Left colon (tissue), 2 donors: Measurements from ENCODE around the gene SHPK. TPM values are rescaled to one million over a fixed set of nuclear protein-coding genes. Genes with fewer than 3 reads are reported as not detected.

Experiments used
- ATAC-seq: fragments of 200-7000 bp; cut with Tn5 transposase; one replicate; pipeline ENCODE4 v1.9.1; 2020; ENCODE audit warnings: mild to moderate bottlenecking, moderate library complexity
- DNase-seq, 2 donors: peaks; one replicate each; pipeline ENCODE4 v3.0.0-alpha.2; 2020
- intact Hi-C, 2 donors: fragments of 100-400 bp; cut with DNase I in 1 of 2; cut with micrococcal nuclease in 1 of 2; formaldehyde crosslinking; loops; one replicate each; pipeline versions ENCODE4 v1.11.2 to v1.14.0; 2022; cut with DNase I, micrococcal nuclease
- total RNA-seq, 2 donors: library from RNA; stranded (reverse); fragmentation: NEBNext Ultra II Directional; extraction: Animal tissue kit (Norgen Biotek cat#: 25700); gene quantifications; one replicate each; pipeline ENCODE4 v1.2.1, GENCODE V29; 2021
- donor health status: DM: no; HTN: no; CAD: no.
- donor health status: DM: yes; HTN: yes; CAD: no.

Gene SHPK
- total RNA-seq, 2 donors from 2014 or later = 19.1 to 19.6 TPM

DNA sequence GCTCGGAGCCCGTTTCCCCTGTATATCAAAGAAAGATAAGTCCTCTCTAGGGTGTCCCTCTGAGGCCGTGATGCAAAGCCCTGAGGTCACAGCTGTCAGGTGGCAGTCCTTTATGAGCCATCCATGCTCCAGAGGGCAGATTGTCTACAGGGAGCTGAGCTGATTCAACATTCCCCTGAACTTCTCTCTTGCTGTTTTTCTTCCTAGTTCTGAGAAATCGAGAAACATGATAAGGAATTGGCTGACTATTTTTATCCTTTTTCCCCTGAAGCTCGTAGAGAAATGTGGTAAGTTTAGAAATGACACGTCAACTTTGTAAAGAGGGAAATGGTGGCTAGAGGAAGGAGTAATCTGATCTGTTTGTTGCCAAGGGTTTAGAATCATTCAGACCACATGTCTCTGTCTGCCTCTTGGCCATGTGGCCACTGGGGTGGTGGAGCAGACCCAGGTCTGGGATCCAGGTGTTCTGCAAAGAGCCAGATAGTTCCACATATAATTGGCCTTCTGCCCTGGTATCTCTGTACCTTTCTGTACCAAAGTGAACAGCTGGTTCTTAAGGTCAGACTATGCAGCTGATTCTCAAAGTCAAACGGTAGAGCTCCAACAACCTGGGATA, 4.0 kb upstream of the SHPK start:
- intact Hi-C loops = no loop called here
- DNase-seq = no peak
- ATAC-seq = no peak

DNA sequence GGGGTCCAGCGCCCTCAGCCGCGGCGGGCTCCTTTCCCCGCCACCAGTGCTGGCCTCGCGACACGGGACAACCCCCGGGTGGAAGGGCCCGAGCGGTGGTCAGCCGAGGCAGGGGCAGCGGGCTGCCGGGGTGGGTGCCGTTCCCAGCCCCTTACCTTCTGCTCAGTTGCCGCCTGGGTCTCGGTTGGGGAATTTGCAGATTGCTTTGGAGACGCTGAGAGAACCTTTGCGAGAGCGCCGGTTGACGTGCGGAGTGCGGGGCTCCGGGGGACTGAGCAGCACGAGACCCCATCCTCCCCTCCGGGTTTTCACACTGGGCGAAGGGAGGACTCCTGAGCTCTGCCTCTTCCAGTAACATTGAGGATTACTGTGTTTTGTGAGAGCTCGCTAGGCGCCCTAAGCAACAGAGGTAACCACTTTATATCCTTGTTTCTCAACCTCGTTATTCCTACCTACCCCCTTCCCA, 891 bp upstream of the SHPK start:
- no peak for ATAC-seq
- intact Hi-C loops = no loop called here
- no peak for DNase-seq

DNA sequence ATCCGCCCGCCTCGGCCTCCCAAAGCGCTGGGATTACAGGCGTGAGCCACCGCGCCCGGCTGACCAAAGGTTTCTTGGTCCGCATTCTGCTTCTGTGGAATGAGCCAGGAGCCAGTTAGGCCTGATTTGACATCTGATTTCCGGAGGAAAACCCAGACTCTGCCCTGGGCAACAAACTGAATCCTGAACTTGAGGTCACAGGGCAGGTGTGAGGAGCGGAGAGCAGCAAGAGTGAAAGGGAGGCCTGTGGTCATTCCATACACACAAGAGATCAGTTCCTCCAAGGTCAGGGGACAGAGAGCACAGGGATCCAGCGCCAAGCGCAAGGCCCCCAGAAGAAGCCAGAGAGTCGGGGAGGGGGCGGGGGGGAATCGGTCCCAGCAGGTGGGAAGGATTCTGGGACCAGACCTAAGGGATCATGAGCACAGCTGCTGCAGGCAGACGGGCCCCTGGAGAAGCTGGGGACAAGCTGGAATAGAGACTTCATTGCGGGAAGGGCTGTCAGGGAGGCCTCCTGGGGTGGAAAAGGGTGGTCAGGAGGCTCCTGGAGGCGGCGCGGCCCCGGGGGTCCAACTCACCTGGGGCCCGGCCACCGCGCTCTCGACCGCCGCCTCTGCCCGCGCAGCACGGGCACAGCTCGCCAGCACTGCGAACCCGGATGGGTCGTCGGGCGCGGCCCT, 436 bp downstream of the SHPK start:
- DNase-seq (peak; percentile 44 to 56), ATAC-seq (peak; percentile 56)
- intact Hi-C loops = no loop called here

DNA sequence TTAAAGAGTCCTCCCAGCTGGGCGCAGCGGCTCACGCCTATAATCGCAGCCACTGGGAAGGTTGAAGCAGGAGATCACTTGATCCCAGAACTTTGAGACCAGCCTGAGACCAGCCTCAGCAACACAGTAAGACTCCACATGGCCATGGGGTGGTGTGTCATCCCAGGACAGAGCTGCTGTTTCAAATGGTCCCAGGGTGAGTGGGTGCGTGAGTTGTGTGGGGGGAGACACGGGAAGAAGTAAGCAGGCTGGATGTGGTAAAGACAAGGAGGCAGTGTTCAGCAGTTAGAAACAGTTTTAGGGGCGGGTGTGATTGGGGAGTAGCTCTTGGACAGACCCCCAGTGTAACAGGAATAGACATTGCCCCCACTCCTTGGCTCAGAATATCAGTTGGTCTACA, 3.8 kb downstream of the SHPK start:
- ATAC-seq (no peak), DNase-seq (no peak)
- intact Hi-C loops = no loop called here

DNA sequence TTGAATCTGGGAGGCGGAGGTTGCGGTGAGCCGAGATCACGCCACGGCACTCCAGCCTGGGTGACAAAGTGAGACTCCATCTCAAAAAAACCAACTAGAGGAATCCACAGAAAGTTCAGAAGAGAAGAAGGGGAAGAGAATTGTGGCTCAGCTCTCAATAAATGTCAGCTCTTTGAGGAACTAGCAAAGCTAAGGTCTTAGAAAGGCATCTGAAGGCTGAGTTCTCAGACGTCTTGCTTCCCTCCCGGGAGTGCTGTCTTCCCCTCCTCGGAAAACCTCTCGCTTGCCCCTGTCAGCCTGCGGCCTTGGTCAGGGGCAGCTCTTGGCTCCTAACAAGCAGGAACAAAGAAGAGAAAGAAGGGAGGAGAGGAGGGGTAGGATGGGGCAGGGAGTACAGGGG, 5.3 kb downstream of the SHPK start:
- no peak for DNase-seq
- intact Hi-C loops = no loop called here
- ATAC-seq = no peak

DNA sequence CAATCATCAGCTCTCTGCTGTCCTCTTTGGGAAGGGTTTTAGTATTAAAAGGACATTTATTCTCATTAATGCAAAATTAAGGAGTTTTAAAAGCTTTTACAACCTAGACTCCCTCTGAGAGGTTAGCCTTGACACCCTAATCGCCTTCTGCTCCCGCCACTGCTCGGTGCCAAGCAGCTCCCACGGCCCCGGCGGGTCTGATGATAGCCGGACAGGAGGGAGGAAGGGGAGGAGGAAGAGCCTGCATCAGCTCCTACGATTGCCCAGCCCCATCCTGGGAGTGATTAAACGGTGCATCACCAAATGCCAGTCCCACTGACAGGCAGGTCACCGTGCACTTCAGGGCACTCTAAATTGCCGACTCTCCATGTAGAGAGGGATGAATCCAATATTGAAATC, 8.3 kb downstream of the SHPK start:
- ATAC-seq = no peak
- intact Hi-C loops = no loop called here
- no peak for DNase-seq

DNA sequence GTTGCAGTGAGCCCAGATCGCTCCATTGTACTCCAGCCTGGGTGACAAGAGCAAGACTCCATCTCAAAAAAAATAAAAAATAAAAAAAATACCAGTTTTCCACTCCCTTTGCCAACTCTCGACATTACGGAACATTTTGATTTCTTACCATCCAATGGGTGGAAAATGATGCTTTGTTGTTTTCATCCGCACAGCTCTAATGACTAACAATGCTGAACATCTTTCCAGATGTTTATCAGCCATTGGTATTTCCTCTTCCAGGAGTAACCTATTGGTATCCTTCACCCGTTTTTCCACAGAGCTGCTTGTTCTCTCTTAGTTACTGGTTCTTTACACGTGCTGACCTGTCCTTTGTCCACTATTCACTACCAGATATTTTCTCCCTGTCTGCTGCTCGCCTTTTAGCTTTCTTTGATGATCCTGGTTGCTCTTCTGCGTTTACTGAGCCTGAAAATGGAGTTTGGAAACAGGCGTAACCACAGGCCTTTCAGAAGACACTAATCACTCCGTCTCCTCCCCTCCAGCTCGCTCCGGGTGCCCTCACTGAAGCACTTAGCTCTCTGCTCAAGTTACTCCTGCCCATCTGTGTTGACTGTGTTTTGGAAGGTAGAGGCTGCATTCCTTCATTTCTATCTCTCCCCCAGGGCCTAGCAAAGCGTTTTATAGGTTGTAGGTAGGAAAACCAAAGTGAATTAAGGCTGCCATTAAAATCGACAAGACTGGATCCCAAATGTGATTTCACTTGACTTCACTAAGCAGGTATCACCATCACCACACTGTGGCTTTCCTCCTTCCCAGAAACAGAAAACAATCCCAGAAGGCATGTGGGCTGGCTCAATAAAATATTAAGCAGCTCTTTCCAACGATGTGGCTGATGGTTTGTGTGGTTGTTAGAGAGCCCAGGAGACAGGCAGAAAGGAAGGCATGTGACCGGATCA, 8.9 kb downstream of the SHPK start:
- DNase-seq (no peak), ATAC-seq (no peak)
- intact Hi-C loops = no loop called here

DNA sequence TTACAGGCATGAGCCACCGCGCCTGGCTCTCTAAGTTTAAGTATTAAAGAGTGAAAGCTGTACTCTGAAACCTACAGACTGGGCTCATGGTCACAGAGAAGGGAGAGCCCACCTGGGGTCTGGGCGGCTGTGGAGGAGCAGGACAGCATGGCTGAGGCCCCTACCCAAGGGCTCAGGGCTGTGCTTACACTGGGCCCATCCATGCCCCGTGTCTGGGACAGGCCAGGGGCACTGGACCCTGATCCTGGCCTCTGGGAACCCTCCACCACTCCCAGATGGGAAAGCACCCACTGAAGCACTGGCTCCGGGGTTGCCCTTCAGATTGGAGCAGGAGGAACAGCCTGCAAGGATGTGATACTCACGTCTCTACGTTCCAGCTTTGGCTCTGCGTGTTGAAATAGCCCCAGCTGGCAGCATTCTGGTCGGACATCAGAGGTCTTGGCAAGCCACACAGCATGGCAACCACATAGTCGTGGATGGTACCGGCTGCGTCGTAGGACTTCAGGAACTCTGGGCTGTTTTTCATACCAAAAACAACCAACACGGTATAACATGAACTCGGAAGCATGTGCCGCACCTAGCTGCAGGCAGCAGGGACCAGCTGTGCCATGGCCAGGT, 13.0 kb downstream of the SHPK start:
- DNase-seq (no peak), ATAC-seq (no peak)
- intact Hi-C loops = no loop called here

DNA sequence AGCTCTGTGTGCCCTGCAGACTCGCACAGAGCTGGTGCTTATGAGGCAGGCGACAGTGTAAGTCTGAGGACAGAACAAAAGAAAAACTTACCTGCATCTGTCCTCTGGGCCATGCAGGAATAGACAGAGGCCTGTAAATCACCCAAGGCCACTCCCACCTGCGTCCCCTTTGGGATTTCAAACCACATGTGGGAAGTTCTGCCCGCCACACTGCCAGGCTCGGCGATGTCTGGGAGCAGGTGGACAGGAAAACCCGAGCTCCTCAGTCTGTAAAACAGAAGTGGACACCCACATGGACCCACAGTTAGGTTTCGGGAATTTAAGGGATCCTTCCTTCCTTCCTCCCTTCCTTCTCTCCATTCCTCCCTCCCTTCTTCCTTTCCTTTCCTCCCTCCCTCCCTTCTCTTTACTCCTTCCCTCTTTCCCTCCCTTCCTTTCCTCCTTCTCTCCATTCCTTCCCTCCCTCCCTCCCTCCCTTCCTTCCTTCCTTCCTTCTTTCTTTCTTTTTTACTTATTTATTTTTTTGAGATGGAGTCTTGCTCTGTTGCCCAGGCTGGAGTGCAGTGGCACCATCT, 14.8 kb downstream of the SHPK start:
- ATAC-seq (no peak), DNase-seq (no peak)
- intact Hi-C loops = no loop called here

DNA sequence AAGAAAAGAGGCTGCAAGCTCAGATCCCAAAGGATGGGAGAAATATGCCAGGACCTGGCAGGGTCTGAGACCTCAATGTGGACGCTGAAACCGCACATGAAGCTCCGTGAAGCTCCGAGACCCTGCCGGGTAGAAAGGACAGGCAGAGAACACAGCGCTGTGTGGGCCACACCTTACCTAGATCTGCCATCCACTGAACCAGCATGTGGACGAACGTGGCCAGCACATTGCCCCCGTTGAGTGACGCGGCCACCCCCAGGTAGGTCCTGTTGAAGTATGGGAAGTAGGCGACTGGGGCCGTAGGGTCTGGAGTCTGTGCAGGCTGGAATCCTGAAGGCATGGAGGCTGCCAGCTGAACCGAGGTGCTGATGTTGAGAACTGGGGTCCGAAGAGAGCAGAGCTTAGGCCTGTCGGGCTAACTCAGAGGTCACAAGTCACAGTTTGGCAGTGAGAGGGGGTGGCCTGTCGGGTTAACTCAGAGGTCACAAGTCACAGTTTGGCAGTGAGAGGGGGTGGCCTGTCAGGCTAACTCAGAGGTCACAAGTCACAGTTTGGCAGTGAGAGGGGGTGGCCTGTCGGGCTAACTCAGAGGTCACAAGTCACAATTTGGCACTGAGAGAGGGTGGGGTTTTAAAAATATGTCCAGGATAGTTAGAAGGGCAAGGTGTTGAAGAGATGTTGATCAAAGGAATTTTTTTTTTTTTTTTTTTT, 20.7 kb downstream of the SHPK start:
- intact Hi-C loops = no loop called here
- DNase-seq (no peak), ATAC-seq (no peak)

DNA sequence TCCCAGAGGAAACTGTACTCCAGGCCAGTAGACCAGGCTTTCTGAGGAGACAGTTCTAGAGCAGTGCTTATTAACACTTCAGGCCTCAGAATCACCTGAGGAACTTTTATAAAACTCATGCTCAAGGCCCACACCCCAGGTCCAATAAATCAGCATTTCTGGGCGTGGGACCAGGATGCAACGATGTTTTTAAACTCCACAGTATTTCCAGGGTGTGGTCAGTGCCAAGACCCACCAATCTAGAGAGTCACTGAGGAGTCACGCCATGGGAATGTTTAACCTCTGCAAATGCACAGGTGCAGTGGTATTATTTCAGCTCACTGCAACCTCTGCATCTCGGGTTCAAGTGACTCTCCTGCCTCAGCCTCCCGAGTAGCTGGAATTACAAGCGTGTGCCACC, 22.9 kb downstream of the SHPK start:
- ATAC-seq = peak; percentile 95
- DNase-seq = peak; percentile 41 to 58
- intact Hi-C loops = no loop called here

DNA sequence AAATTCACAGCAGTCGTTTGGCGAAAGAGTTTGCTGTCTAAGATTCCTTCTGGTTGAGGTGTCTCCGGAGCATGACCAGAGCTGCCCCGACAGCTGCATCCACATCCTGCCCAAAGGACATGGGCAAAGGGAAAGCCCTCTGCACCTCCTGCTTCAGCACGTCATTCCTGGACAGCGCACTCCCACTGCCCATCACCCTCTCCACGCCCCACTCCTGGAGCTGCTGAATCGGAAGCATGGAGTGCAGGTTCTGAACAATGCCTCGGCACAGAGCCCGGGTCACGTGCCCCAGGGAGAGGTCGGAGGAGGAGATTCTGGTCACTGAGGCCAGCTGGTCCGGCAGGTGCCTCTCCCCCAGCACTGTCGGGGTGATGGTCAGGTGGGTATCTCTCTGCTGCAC, 25.5 kb downstream of the SHPK start:
- ATAC-seq (no peak), DNase-seq (no peak)
- intact Hi-C loops = no loop called here

DNA sequence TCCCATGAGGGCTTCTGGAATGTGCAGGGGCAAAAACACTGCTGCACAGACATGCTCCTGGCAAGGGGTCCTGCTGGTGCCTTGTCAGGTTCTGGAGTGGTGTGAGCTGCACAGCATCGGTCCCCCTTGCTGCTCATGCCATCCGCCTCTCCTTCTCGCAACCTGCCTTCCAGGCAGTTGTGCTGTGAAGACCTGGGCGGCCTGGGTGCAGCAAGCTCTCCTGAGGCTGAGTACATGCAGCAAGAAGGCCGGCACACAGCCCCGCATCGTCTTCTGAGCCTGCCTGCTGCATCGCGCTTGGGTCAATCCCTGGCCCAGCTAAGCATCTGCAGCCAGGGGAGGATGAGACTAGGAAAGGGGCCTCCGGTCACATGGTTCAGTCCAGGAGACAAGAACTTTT, 26.4 kb downstream of the SHPK start:
- intact Hi-C loops = no loop called here
- ATAC-seq = no peak

DNA sequence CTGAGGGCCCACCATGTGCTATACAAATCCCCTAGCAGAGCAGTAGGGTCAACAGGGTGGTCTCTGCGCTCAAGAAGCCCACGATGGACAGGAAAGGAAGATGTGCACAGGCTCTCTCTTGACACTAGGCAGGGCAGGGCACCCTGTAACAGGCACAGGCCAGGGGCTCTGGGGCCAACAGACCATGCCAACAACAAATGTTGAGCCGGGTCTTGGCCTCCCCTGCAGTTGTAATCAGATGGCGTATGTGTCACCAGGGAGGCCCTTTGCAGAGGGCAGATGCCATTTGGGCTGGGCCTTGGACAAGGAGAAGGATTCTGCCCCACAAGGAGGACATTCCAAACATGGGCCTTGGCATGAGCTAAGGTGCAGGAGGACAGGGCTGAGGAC, 32.2 kb downstream of the SHPK start:
- DNase-seq (no peak), ATAC-seq (no peak)
- intact Hi-C loops = no loop called here

More for the DNA sequence above, 26.4 kb downstream of the SHPK start:
- no peak for DNase-seq

DNA sequence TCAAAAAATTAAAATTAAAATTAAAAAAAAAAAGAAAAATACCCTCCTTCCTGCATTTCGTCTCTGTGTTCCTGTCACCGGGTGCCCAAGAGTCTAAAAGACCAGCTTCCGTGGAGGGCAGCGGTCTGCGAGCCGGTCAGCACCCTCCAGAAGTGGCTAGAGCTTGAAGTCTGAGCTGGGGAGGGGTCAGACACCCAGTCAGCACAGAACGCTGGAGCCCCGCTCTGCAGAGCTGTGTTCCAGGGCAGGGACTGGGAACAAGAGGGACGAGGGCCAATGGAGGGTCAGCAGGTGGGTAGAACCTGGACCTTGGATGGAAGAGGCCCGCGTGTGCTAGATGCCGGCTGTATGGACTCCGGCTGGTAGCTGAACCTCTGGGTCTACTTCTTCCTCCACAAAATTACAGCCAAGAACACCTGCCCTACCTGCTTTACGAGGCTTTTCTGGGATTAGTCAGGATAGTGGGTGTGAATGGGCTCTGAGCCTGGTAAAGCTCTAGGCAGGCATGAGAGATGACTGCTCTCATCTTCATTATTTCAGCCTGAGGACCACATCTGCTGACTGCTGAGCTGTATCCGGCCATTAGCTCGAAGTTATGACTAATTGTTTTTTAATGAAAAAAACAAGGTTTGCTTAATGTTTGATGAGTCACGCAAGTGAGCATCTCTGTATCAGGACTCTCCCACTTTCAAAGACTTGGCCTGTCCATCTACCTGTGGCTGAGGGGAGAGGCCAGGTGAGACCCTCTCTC, 32.8 kb downstream of the SHPK start:
- no peak for ATAC-seq
- intact Hi-C loops = no loop called here
- no peak for DNase-seq

DNA sequence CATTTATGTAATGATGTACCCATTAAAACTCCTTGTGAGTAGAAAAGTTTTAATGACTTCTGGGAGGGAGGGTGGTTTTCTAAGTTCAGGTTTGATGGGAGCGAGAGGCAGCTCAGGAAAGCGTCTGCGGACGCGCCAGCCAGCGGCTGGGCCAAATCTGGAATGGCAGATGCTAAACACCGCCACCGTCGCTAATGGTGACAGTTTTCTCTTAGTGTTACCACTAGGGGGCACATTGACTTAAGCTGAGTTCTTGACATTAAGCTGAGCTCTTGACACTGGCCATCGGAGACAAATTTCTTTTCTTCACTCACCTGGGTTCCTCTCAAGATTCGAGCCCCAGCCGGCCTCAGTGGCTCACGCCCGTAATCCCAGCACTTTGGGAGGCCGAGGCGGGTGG, 33.6 kb downstream of the SHPK start:
- intact Hi-C loops = no loop called here
- ATAC-seq (peak; percentile 49), DNase-seq (no peak)

DNA sequence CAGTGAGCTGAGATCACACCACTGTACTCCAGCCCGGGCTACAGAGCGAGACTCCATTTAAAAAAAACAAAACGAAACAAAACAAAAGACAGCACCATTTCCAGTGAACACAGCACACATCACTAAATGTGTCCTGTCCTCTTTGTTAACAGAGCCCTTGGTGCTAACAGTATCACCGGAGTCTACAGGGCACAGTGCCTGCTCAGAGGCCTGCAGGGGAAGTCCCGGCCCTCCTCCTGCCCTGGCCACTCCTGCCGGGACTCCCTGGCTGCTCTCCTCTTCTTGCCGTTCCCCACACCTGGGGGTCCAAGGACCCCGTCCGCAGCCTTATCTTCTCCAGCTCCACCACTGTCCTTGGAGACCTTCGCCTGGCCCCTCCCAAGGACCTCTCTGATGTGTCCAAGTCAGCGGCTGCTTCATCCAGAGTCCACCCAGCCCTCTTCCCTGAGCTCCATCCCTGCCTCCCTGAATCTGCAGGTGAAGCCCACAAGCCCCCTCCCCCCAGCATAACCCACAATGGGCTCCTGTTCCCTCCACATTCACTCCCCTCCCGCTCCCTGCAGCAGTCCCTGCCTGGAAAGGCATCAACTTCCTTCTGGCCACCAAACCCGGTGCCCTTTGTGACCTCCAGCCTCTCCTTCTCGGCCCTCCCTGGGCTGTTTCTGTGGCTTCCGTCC, 35.4 kb downstream of the SHPK start:
- ATAC-seq (no peak), DNase-seq (no peak)
- intact Hi-C loops = no loop called here
